ENCODE results near the gene POR. TPM values are rescaled to one million over a fixed set of nuclear protein-coding genes. Genes with fewer than 3 reads are reported as not detected.

Gene POR
- polyA plus RNA-seq, 1 donor from 2014 or later, result 61.2 TPM

GRCh38 chr7:75969182-75969581, 54.2 kb downstream of the POR start:
- no peak overlapping the region for H2AFZ ChIP-seq (ENCODE audit: low read depth, low read length)
- no peaks in the 10 kb centered on the region for H4K20me1 ChIP-seq (ENCODE audit: insufficient read depth)
- no peak overlapping the region for H3K4me2 ChIP-seq (ENCODE audit: low read length)
- no peaks in the 10 kb centered on the region for H3K27me3 ChIP-seq (ENCODE audit: insufficient read depth, low read depth, low read length)
- H3K9me3 ChIP-seq (ENCODE audit: low read length), result no peaks in the 10 kb centered on the region
- no peaks in the 10 kb centered on the region for H3F3A ChIP-seq (ENCODE audit: insufficient read depth, low read length, poor library complexity, severe bottlenecking)
- no peaks in the 10 kb centered on the region for H3K36me3 ChIP-seq (ENCODE audit: insufficient read depth, low read length)
- H3K27ac ChIP-seq (ENCODE audit: low read length), result no peak overlapping the region
- H3K4me3 ChIP-seq (ENCODE audit: low read length), result no peak overlapping the region
- no peaks in the 10 kb centered on the region for H3K9me2 ChIP-seq (ENCODE audit: insufficient read depth, low read length)
- H3K9ac ChIP-seq (ENCODE audit: low read length), result no peak overlapping the region
- TF ChIP-seq MXI1 (conservative IDR thresholded peaks at IDR 0.05; ENCODE audit: poor library complexity, severe bottlenecking) (no peak), REST (IDR thresholded peaks at IDR 0.05; ENCODE audit: borderline replicate concordance) (no peak), EP300 (conservative IDR thresholded peaks at IDR 0.05; ENCODE audit: poor library complexity, severe bottlenecking) (no peak), SMC3 (conservative IDR thresholded peaks at IDR 0.05; ENCODE audit: poor library complexity) (no peak), POLR2AphosphoS5 (IDR thresholded peaks at IDR 0.05) (no peak), RAD21 (conservative IDR thresholded peaks at IDR 0.05) (no peak)
- TF ChIP-seq, protein P1, sequence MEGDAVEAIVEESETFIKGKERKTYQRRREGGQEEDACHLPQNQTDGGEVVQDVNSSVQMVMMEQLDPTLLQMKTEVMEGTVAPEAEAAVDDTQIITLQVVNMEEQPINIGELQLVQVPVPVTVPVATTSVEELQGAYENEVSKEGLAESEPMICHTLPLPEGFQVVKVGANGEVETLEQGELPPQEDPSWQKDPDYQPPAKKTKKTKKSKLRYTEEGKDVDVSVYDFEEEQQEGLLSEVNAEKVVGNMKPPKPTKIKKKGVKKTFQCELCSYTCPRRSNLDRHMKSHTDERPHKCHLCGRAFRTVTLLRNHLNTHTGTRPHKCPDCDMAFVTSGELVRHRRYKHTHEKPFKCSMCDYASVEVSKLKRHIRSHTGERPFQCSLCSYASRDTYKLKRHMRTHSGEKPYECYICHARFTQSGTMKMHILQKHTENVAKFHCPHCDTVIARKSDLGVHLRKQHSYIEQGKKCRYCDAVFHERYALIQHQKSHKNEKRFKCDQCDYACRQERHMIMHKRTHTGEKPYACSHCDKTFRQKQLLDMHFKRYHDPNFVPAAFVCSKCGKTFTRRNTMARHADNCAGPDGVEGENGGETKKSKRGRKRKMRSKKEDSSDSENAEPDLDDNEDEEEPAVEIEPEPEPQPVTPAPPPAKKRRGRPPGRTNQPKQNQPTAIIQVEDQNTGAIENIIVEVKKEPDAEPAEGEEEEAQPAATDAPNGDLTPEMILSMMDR (IDR thresholded peaks at IDR 0.05; ENCODE audit: poor library complexity, severe bottlenecking), result no peak
- no peaks in the 10 kb centered on the region for H3K79me2 ChIP-seq (replicated peaks; ENCODE audit: insufficient read depth, low read length)

DNA sequence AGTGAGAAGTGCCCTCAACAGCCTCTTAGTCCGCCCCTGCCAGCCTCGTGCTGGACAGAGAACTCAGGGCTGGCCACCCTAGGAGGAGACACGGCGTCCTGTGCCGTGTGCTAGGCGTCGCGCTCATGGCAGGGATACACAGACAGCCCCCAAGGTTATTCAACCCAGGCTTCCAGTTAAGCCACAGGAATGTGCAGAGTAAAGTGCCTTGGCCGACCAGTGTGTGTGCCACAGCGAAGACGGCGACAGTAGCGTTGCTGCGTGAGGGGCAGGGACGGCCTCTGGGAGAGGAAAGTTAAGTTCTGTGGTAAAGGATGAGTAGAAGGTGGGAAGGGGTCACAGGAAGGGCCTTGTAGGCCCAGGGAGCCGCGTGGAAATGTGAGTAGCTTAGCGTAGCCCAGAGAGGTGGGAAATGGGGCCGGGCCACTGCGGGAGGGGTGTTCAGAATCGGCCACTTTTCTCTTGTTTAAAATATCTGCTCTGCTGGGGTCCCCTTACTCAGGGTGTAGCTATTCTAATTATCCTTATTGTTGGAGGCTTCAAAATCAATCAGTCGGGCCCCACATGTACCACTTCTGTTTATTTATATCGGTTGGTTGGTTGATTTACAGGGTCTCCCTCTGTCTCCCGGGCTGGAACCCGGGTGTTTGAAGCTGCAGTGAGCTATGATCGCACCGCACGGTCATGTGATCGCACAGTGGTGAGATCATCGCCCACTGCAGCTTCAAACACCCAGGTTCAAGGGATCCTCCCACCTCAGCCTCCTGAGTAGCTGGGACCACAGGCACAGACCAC, 54.9 kb downstream of the POR start:
- no peak overlapping the region for H3K4me3 ChIP-seq (ENCODE audit: low read length)
- H4K20me1 ChIP-seq (ENCODE audit: insufficient read depth), result no peaks in the 10 kb centered on the region
- no peaks in the 10 kb centered on the region for H3K36me3 ChIP-seq (ENCODE audit: insufficient read depth, low read length)
- H3K79me2 ChIP-seq (replicated peaks; ENCODE audit: insufficient read depth, low read length), result no peaks in the 10 kb centered on the region
- no peak overlapping the region for H3K27ac ChIP-seq (ENCODE audit: low read length)
- TF ChIP-seq, protein P1 (IDR thresholded peaks at IDR 0.05; ENCODE audit: poor library complexity, severe bottlenecking), result no peak
- no peak for TF ChIP-seq EP300 (conservative IDR thresholded peaks at IDR 0.05; ENCODE audit: poor library complexity, severe bottlenecking)
- TF ChIP-seq SMC3 (conservative IDR thresholded peaks at IDR 0.05; ENCODE audit: poor library complexity), result no peak
- TF ChIP-seq EZH2 (IDR thresholded peaks at IDR 0.05; ENCODE audit: borderline replicate concordance, insufficient read depth, low read length, poor library complexity, severe bottlenecking), result no peak
- no peak for TF ChIP-seq MXI1 (conservative IDR thresholded peaks at IDR 0.05; ENCODE audit: poor library complexity, severe bottlenecking)
- TF ChIP-seq REST (IDR thresholded peaks at IDR 0.05; ENCODE audit: borderline replicate concordance), result no peak
- TF ChIP-seq TAF1 (IDR thresholded peaks at IDR 0.05; ENCODE audit: low read depth), result no peak
- TF ChIP-seq RAD21 (conservative IDR thresholded peaks at IDR 0.05), result no peak
- no peak overlapping the region for H3K4me2 ChIP-seq (ENCODE audit: low read length)
- H2AFZ ChIP-seq (ENCODE audit: low read depth, low read length), result no peak overlapping the region
- H3K9ac ChIP-seq (ENCODE audit: low read length), result no peak overlapping the region
- no peaks in the 10 kb centered on the region for H3K27me3 ChIP-seq (ENCODE audit: insufficient read depth, low read depth, low read length)
- no peaks in the 10 kb centered on the region for H3K9me2 ChIP-seq (ENCODE audit: insufficient read depth, low read length)
- no peaks in the 10 kb centered on the region for H3F3A ChIP-seq (ENCODE audit: insufficient read depth, low read length, poor library complexity, severe bottlenecking)
- H3K9me3 ChIP-seq (ENCODE audit: low read length), result no peaks in the 10 kb centered on the region

All from neural cell (in vitro differentiated cells).